DOHH2 (cell line): ENCODE results near the gene BPTF.

ENCODE experiments used
- H3F3A ChIP-seq: fragments of 200-600 bp; sonication (generic), shearing (Covaris generic); 2 replicates; pipeline ENCODE4 v1.6.0; 2016; ENCODE audit warnings: antibody characterized with exemption, mild to moderate bottlenecking; ENCODE audit not compliant: control insufficient read depth, insufficient read depth
- H3K27ac ChIP-seq: fragments of 200-600 bp; sonication (generic); 2 replicates; pipeline ENCODE4 v1.5.1; 2014; ENCODE audit warnings: low read depth, mild to moderate bottlenecking, low read length, moderate library complexity
- H3K27me3 ChIP-seq: fragments of 200-600 bp; sonication (generic); 2 replicates; pipeline ENCODE4 v1.6.1; 2014; ENCODE audit warnings: mild to moderate bottlenecking, low read length, mixed read lengths; ENCODE audit not compliant: control insufficient read depth
- H3K36me3 ChIP-seq: fragments of 200-600 bp; sonication (generic); 2 replicates; pipeline ENCODE4 v1.6.1; 2014; ENCODE audit warnings: mild to moderate bottlenecking, low read length, moderate library complexity, mixed read lengths; ENCODE audit not compliant: control insufficient read depth
- H3K4me1 ChIP-seq: fragments of 200-600 bp; sonication (generic); 2 replicates; pipeline ENCODE4 v1.6.1; 2014; ENCODE audit warnings: mild to moderate bottlenecking, low read length, mixed read lengths; ENCODE audit not compliant: control insufficient read depth
- H3K4me2 ChIP-seq: fragments of 200-600 bp; sonication (generic); 2 replicates; pipeline ENCODE4 v1.6.0; 2014; ENCODE audit warnings: mild to moderate bottlenecking, low read length, moderate library complexity
- H3K4me3 ChIP-seq: fragments of 200-600 bp; sonication (generic); 2 replicates; pipeline ENCODE4 v1.5.1; 2014; ENCODE audit warnings: mild to moderate bottlenecking, low read length, mixed read lengths
- H3K79me2 ChIP-seq: fragments of 200-600 bp; sonication (generic); 2 replicates; pipeline ENCODE4 v1.6.1; 2014; ENCODE audit warnings: mild to moderate bottlenecking, low read length, mixed read lengths; ENCODE audit not compliant: control insufficient read depth
- H3K9me2 ChIP-seq: fragments of 200-600 bp; sonication (generic); replicated peaks from 2 replicates; pipeline ENCODE4 v1.6.1; 2014; ENCODE audit warnings: mild to moderate bottlenecking, low read length, mixed read lengths; ENCODE audit not compliant: control insufficient read depth
- H3K9me3 ChIP-seq: fragments of 200-600 bp; sonication (generic); 2 replicates; pipeline ENCODE4 v1.6.1; 2014; ENCODE audit warnings: antibody characterized with exemption, low read length, mixed read lengths; ENCODE audit not compliant: control insufficient read depth, insufficient read depth
- H4K20me1 ChIP-seq: fragments of 200-600 bp; sonication (generic); 2 replicates; pipeline ENCODE4 v1.6.0; 2014; ENCODE audit warnings: low read depth, mild to moderate bottlenecking, antibody characterized with exemption, low read length, moderate library complexity; ENCODE audit not compliant: control insufficient read depth, insufficient read depth
- CTCF ChIP-seq: fragments of 200-600 bp; sonication (generic); IDR thresholded peaks from one replicate; pipeline ENCODE4 v1.5.1; 2014; ENCODE audit warnings: antibody characterized with exemption, mild to moderate bottlenecking, low read depth, low read length; ENCODE audit not compliant: poor library complexity, severe bottlenecking
- EZH2phosphoT487 ChIP-seq: fragments of 200-600 bp; sonication (generic); IDR thresholded peaks from 2 replicates; pipeline ENCODE4 v1.6.1; 2017; ENCODE audit warnings: borderline replicate concordance, mild to moderate bottlenecking, antibody characterized with exemption, low read length, moderate library complexity, mixed read lengths

BPTF gene

GRCh38 chr17:67993153-67993997 is 168.1 kb downstream of the BPTF start:
- Histone ChIP-seq H3K9me3 (no peaks in the 10 kb centered on the region), H3K36me3 (peaks cover 3% of the 10 kb centered on the region; the same call in 1 of the 2 replicates), H3K4me1 (peaks cover 36% of the 10 kb centered on the region), H3K4me3 (peak overlapping the region; percentile 95), H4K20me1 (no peaks in the 10 kb centered on the region), H3K27ac (peak overlapping the region; percentile 67), H3K4me2 (peak overlapping the region; percentile 99), H3F3A (peaks cover 24% of the 10 kb centered on the region), H3K9me2 (no peaks in the 10 kb centered on the region), H3K79me2 (no peaks in the 10 kb centered on the region; the same call in 1 of the 2 replicates), H3K27me3 (peaks cover 24% of the 10 kb centered on the region)
- no peak for TF ChIP-seq EZH2phosphoT487
- TF ChIP-seq CTCF: no peak

- Histone ChIP-seq H3K9me3 (no peaks in the 10 kb centered on the region), H3K4me1 (peaks cover 36% of the 10 kb centered on the region), H3K9me2 (no peaks in the 10 kb centered on the region), H3K36me3 (peaks cover 3% of the 10 kb centered on the region; the same call in 1 of the 2 replicates), H3K4me3 (peak overlapping the region; percentile 95), H4K20me1 (no peaks in the 10 kb centered on the region), H3K4me2 (peak overlapping the region; percentile 99), H3F3A (peaks cover 24% of the 10 kb centered on the region), H3K27ac (peak overlapping the region; percentile 67), H3K79me2 (no peaks in the 10 kb centered on the region; the same call in 1 of the 2 replicates), H3K27me3 (peaks cover 24% of the 10 kb centered on the region)
- TF ChIP-seq EZH2phosphoT487 (no peak), CTCF (no peak)
Measured at GRCh38 chr17:67993998-67994361, 168.7 kb downstream of the BPTF start.

- Histone ChIP-seq H3K9me2 (no peaks in the 10 kb centered on the region), H4K20me1 (no peaks in the 10 kb centered on the region), H3K27ac (no peak overlapping the region), H3K79me2 (no peaks in the 10 kb centered on the region; the same call in 1 of the 2 replicates), H3K9me3 (no peaks in the 10 kb centered on the region), H3K4me3 (peak overlapping the region; percentile 95), H3K4me1 (peaks cover 36% of the 10 kb centered on the region), H3K4me2 (peak overlapping the region; percentile 99), H3K27me3 (peaks cover 24% of the 10 kb centered on the region), H3F3A (peaks cover 24% of the 10 kb centered on the region), H3K36me3 (peaks cover 3% of the 10 kb centered on the region; the same call in 1 of the 2 replicates)
- TF ChIP-seq EZH2phosphoT487 (no peak), CTCF (no peak)
Measured at GRCh38 chr17:67994817-67995569, 169.7 kb downstream of the BPTF start.
